Keratinocyte (primary cell): Measurements from ENCODE around the gene OR5B21. TPM values are rescaled to one million over a fixed set of nuclear protein-coding genes. Genes with fewer than 3 reads are reported as not detected.
A peak's percentile ranks its signal among the peaks of the same experiment; 100 is the strongest.

ENCODE experiments used
- DNase-seq: peaks from one replicate; pipeline ENCODE4 v3.0.0-alpha.2; 2011; ENCODE audit warnings: low read depth, missing footprints, low spot score
- FAIRE-seq: peaks from 2 replicates; lab custom pipeline; 2011; peaks lifted over from hg19 to GRCh38; lab: Jason Lieb, UNC
- H2AFZ ChIP-seq: 2 replicates; pipeline ENCODE4 v1.6.0; 2012; ENCODE audit warnings: low read length, control low read depth, inconsistent platforms; ENCODE audit not compliant: control insufficient read depth
- H3K27ac ChIP-seq: 2 replicates; pipeline ENCODE4 v1.5.1; 2011; ENCODE audit warnings: low read length; ENCODE audit not compliant: control insufficient read depth, insufficient read depth
- H3K27me3 ChIP-seq: 3 replicates; pipeline ENCODE4 v1.6.0; 2011; ENCODE audit warnings: low read length; ENCODE audit not compliant: control insufficient read depth, insufficient read depth; ENCODE audit errors: extremely low read depth
- H3K36me3 ChIP-seq, 2 experiments: 2 replicates in 1 of 2; 3 replicates in 1 of 2; pipeline ENCODE4 v1.5.1; 2011; ENCODE audit warnings: low read length in 2 of 2, mild to moderate bottlenecking in 1 of 2; ENCODE audit not compliant: control insufficient read depth in 2 of 2, insufficient read depth in 2 of 2; ENCODE audit errors: extremely low read depth in 1 of 2
- H3K4me1 ChIP-seq: 3 replicates; pipeline ENCODE4 v1.5.1; 2011; ENCODE audit warnings: low read length; ENCODE audit not compliant: control insufficient read depth, insufficient read depth; ENCODE audit errors: extremely low read depth
- H3K4me2 ChIP-seq: 3 replicates; pipeline ENCODE4 v1.6.0; 2011; ENCODE audit warnings: low read depth, low read length; ENCODE audit not compliant: control insufficient read depth, insufficient read depth; ENCODE audit errors: extremely low read depth
- H3K4me3 ChIP-seq, 3 experiments: fragments of 200-600 bp in 1 of 3; sonication (generic) in 1 of 3; 2 replicates in 2 of 3; 3 replicates in 1 of 3; pipeline ENCODE4 v1.5.1; 2011 to 2016; ENCODE audit warnings: low read length in 3 of 3, mild to moderate bottlenecking in 3 of 3, control low read depth in 2 of 3, inconsistent platforms in 1 of 3, low read depth in 1 of 3, mixed read lengths in 1 of 3, mixed run types in 1 of 3, moderate library complexity in 1 of 3; ENCODE audit not compliant: control insufficient read depth in 2 of 3, insufficient read depth in 2 of 3; ENCODE audit errors: extremely low read depth in 1 of 3
- H3K79me2 ChIP-seq: 2 replicates; pipeline ENCODE4 v1.6.0; 2012; ENCODE audit warnings: low read length; ENCODE audit not compliant: control insufficient read depth, insufficient read depth
- H3K9ac ChIP-seq: 3 replicates; pipeline ENCODE4 v1.6.0; 2011; ENCODE audit warnings: low read length; ENCODE audit not compliant: control insufficient read depth, insufficient read depth; ENCODE audit errors: extremely low read depth
- H3K9me1 ChIP-seq: 3 replicates; pipeline ENCODE4 v1.6.0; 2011; ENCODE audit warnings: low read length; ENCODE audit not compliant: control insufficient read depth, insufficient read depth; ENCODE audit errors: extremely low read depth
- H3K9me3 ChIP-seq: 2 replicates; pipeline ENCODE4 v1.5.1; 2012; ENCODE audit warnings: low read depth, low read length; ENCODE audit not compliant: control insufficient read depth
- H4K20me1 ChIP-seq: 3 replicates; pipeline ENCODE4 v1.6.0; 2011; ENCODE audit warnings: low read length; ENCODE audit not compliant: control insufficient read depth, insufficient read depth; ENCODE audit errors: extremely low read depth
- CTCF ChIP-seq, 3 experiments: IDR thresholded peaks in 1 of 3; conservative IDR thresholded peaks in 1 of 3; optimal IDR thresholded peaks in 1 of 3; 2 replicates in 2 of 3; 3 replicates in 1 of 3; pipeline versions ENCODE3 to v1.5.1; 2011; ENCODE audit warnings: low read length in 3 of 3, mild to moderate bottlenecking in 3 of 3, moderate library complexity in 2 of 3, control low read depth in 1 of 3, inconsistent platforms in 1 of 3; ENCODE audit not compliant: insufficient read depth in 2 of 3; ENCODE audit errors: extremely low read depth in 1 of 3
- EZH2 ChIP-seq: IDR thresholded peaks from one replicate; pipeline ENCODE4 v1.6.1; 2012; ENCODE audit warnings: inconsistent platforms, mild to moderate bottlenecking, low read length, moderate library complexity
- dilution Hi-C: fragments of 300-500 bp; cut with MboI; formaldehyde crosslinking; loops from one replicate; pipeline ENCODE4 v1.7.0; 2020; ENCODE audit warnings: low sequenced_read_pairs; ENCODE audit not compliant: extremely low pct_ligation_motif_present
- polyA plus RNA-seq, 5 experiments: library from polyadenylated mRNA; depleted of rRNA in 3 of 5; stranded (reverse) in 3 of 5; stranded (forward) in 1 of 5; unstranded in 1 of 5; fragments of >200 nt; gene quantifications; 1 replicate in 1 of 5; 2 replicates in 3 of 5; 3 replicates in 1 of 5; pipeline versions ENCODE4 v1.2.1 to v1.2.3, GENCODE V29; 2011 to 2012; ENCODE audit warnings: missing spikeins in 2 of 5, low read depth in 1 of 5, low replicate concordance in 1 of 5

Gene OR5B21
- polyA plus RNA-seq, 1 donor (not counting 4 experiments of a cell fraction or from before 2014, with no cell fraction given), result 0.09 TPM

- Histone ChIP-seq H3K36me3 (no peaks in the 10 kb centered on the region), H2AFZ (no peak overlapping the region), H4K20me1 (no peaks in the 10 kb centered on the region), H3K27ac (no peak overlapping the region), H3K4me1 (peaks cover 2% of the 10 kb centered on the region), H3K27me3 (no peaks in the 10 kb centered on the region), H3K4me2 (no peak overlapping the region), H3K9ac (no peak overlapping the region), H3K9me3 (no peaks in the 10 kb centered on the region), H3K79me2 (no peaks in the 10 kb centered on the region), H3K9me1 (no peaks in the 10 kb centered on the region), H3K4me3 (no peak overlapping the region)
- no peak for FAIRE-seq
- DNase-seq, result no peak
- TF ChIP-seq CTCF (optimal IDR thresholded peaks at IDR 0.05 in 1 of 3, IDR thresholded peaks at IDR 0.05 in 1 of 3, conservative IDR thresholded peaks at IDR 0.05 in 1 of 3; ENCODE audit: extremely low read depth in 1 of 3, insufficient read depth in 2 of 3, low read length in 3 of 3) (no peak), EZH2 (no peak)
- dilution Hi-C loops, result no loop called here
These were observed 41.6 kb downstream of the OR5B21 start for GRCh38 chr11:58466293-58466692.

- H3K4me2 ChIP-seq, result no peak overlapping the region
- H3K9me3 ChIP-seq, result no peaks in the 10 kb centered on the region
- H3K9ac ChIP-seq, result no peak overlapping the region
- no peaks in the 10 kb centered on the region for H3K36me3 ChIP-seq
- no peaks in the 10 kb centered on the region for H3K79me2 ChIP-seq
- H3K27ac ChIP-seq, result no peak overlapping the region
- dilution Hi-C loops, result no loop called here
- H4K20me1 ChIP-seq, result no peaks in the 10 kb centered on the region
- H2AFZ ChIP-seq, result no peak overlapping the region
- H3K4me1 ChIP-seq, result peaks cover 2% of the 10 kb centered on the region
- H3K9me1 ChIP-seq, result no peaks in the 10 kb centered on the region
- TF ChIP-seq EZH2 (no peak), CTCF (optimal IDR thresholded peaks at IDR 0.05 in 1 of 3, IDR thresholded peaks at IDR 0.05 in 1 of 3, conservative IDR thresholded peaks at IDR 0.05 in 1 of 3; ENCODE audit: extremely low read depth in 1 of 3, insufficient read depth in 2 of 3, low read length in 3 of 3) (no peak)
- FAIRE-seq (no peak), DNase-seq (peak; percentile 26)
- no peak overlapping the region for H3K4me3 ChIP-seq
- no peaks in the 10 kb centered on the region for H3K27me3 ChIP-seq
These were observed 42.2 kb downstream of the OR5B21 start for GRCh38 chr11:58465690-58466089.

Other genes starting within 250 kb of the OR5B21 start
- not detected in 3 replicates for gene OR10W1, start 239.8 kb downstream of the OR5B21 start, polyA plus RNA-seq
- not detected in 3 replicates for gene OR5B17, start 149.0 kb downstream of the OR5B21 start, polyA plus RNA-seq
- gene OR5B3, start 101.2 kb downstream of the OR5B21 start, polyA plus RNA-seq, result not detected in 3 replicates
- not detected in 3 replicates for gene OR5B2, start 80.0 kb downstream of the OR5B21 start, polyA plus RNA-seq
- not detected in 3 replicates for gene OR5B12, start 65.9 kb downstream of the OR5B21 start, polyA plus RNA-seq
- 83.9 to 147 TPM (median 92.5 TPM) in 3 replicates for gene LPXN, start 67.8 kb upstream of the OR5B21 start, polyA plus RNA-seq
- gene ZFP91, start 71.0 kb upstream of the OR5B21 start, polyA plus RNA-seq, result 30.1 to 45.6 TPM (median 34.0 TPM) in 3 replicates
- 0.96 to 1.9 TPM (median 1.3 TPM) in 3 replicates for gene CNTF, start 114.6 kb upstream of the OR5B21 start, polyA plus RNA-seq
- gene GLYAT, start 223.8 kb upstream of the OR5B21 start, polyA plus RNA-seq, result 0.10 to 0.17 TPM in 2 of 3 replicates, not detected in the other